HG03159 (cell line): ENCODE results near the gene CNOT3.
A peak's percentile ranks its signal among the peaks of the same experiment; 100 is the strongest.

Experiments
- ATAC-seq: cut with Tn5 transposase; IDR thresholded peaks from one replicate; pipeline ENCODE4 v1.9.1; 2021; ENCODE audit warnings: mild to moderate bottlenecking, moderate library complexity; ENCODE audit not compliant: unreplicated experiment

Gene CNOT3

GRCh38 chr19:54115109-54116063, 22.2 kb upstream of the CNOT3 start, which contains the start of the genes PRPF31 and TFPT:
TSS of gene PRPF31 (plus strand) at chr19:54115754. CDS start at chr19:54118279, 2,525 bp downstream.
TSS of gene TFPT (minus strand) at chr19:54115657. CDS start at chr19:54115269, 388 bp downstream.
- peak; percentile 78 for ATAC-seq

DNA sequence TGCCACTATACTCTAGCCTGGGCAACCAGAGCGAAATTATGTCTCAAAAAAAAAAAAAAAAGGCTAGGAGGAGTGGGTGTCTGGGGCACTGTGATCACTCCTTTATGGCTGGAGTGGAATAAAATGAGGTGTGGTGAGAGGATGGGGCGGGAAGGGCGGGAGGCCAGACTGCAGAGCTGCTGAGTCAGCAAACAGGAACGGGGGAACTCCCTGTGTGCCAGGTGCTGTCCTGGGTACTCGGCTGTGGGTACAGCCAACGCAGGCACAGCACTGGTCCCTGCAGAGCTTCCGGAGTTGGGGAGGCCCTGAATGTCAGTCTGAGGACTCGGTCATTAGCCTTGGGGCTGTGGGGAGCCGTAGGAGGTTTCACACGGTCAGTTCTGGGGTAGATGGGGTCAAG, 16.3 kb upstream of the CNOT3 start:
- ATAC-seq, result no peak

GRCh38 chr19:54123682-54124081, 13.9 kb upstream of the CNOT3 start:
- ATAC-seq, result no peak

DNA sequence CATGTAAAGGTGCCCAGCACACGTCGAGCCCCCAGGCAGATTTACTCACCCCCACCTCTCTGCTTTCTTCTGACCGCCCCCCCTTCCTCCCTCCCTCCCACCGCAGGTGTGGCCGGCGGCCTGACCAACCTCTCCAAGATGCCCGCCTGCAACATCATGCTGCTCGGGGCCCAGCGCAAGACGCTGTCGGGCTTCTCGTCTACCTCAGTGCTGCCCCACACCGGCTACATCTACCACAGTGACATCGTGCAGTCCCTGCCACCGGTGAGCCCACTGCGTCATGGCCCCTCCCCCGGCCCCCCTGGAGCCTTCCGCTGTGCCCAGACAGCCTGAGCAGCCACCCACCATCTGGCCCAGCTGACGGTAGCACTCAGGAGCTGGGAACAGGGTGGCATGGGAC, 13.2 kb upstream of the CNOT3 start:
- no peak for ATAC-seq

GRCh38 chr19:54125713-54126112, 11.8 kb upstream of the CNOT3 start:
- no peak for ATAC-seq

DNA sequence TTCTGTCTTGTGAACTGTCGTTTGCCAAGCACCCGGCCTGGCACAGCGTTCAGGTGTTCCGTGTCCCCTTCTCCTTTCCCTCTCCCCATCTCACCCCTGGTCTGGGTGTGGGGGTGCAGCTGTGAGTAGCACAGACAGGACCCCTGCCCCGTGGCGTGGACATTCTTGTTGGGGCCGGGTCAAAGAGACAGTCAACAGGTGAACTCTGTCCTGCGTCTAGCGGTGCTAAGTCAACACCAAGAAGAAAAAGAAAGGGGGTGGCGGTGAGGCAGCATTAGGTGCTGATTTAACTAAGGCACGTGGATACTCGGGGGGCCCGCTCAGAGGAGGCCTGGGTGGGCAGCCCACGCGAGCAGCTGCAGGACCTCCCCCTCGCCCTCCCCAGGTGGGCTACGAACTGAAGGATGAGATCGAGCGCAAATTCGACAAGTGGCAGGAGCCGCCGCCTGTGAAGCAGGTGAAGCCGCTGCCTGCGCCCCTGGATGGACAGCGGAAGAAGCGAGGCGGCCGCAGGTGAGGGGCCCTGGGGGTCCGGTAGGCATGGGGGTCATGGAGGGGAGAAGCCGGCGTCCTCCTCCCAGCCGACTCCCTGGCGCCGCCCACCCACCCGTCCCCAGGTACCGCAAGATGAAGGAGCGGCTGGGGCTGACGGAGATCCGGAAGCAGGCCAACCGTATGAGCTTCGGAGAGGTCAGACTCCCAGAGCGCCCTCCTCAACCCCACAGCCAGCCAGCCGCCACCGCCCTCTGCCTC, 9.7 kb upstream of the CNOT3 start:
- ATAC-seq, result no peak

GRCh38 chr19:54128441-54128725, 9.2 kb upstream of the CNOT3 start:
- no peak for ATAC-seq

DNA sequence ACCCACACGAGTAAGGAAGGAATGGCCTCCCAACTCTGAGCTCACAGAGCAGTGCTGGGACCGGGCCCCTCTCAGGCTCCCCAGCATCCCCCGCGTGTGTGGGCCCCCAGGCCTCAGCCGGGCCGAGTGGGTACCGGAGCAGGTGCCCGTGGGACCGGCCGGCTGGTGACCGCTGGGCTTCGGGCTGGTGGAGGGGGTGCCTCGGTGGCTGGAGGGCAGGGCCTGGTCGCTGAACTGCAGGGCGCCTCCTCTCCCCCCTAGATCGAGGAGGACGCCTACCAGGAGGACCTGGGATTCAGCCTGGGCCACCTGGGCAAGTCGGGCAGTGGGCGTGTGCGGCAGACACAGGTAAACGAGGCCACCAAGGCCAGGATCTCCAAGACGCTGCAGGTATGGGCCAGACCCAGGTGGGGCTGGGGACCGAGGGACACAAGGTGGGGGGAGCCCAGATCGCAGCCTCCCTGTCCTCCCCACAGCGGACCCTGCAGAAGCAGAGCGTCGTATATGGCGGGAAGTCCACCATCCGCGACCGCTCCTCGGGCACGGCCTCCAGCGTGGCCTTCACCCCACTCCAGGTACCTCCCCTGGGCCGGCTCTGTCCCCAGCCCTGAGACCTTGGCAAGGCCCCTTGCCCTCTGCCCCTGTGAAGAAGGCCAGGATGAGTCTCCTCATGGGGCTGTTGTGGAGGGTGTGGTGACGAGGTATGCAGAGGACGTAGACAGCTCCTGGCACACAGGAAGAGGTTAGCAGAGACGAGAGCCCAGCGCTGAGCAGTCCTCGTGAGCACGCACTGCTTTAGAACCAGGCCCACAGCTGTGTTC, 8.6 kb upstream of the CNOT3 start:
- ATAC-seq, result no peak

GRCh38 chr19:54129617-54129996, 8.0 kb upstream of the CNOT3 start:
- no peak for ATAC-seq

DNA sequence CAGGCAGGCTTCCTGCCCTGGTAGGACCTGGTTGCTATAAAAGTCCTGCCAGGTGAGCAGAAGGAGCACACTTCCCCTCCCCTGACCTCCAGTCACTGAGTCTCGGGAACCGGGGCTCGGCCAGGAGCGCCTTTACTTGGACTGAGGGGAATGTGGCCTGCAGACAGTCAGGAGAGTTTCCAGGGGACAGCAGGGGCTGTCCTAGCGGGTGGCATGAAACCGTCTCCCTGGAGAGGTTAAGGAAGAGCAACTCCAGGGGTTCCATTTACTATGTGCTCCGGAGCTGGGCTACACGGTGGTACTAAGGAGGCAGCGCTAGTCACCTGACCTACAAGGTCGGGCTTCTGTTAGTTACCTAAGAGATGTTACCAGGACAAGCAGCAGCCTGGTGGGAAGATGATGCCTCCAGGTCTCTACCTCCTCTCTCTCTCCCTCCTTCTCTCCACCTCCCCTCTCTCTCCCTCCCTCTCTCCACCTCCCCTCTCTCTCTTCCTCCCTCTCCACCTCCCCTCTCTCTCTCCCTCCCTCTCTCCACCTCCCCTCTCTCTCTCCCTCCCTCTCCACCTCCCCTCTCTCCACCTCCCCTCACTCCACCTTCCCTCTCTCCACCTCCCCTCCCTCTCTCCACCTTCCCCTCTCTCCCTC, 4.1 kb upstream of the CNOT3 start:
- no peak for ATAC-seq

DNA sequence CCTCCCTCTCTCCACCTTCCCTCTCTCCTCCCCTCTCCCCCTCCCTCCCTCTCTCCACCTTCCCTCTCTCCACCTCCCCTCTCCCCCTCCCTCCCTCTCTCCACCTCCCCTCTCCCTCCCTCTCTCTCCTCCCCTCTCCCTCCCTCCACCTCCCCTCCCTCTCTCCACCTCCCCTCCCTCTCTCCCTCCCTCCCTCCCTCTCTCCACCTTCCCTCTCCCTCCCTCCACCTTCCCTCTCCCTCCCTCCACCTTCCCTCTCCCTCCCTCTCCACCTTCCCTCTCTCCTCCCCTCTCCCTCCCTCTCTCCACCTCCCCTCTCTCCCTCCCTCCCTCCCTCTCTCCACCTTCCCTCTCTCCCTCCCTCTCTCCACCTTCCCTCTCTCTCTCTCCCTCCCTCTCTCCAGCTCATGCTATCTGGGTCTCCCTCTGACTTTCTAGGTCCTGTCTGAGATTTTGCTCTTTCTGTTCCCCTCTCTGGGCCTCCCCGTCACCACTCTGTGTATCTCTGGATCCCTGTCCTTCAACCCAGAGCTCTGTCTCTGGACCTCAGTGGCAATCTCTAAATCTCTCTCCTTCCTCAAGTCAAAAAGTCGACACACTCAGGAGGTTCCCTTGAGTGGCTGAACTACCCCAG, 3.5 kb upstream of the CNOT3 start:
- no peak for ATAC-seq

GRCh38 chr19:54136086-54136863, 1.3 kb upstream of the CNOT3 start:
- no peak for ATAC-seq

DNA sequence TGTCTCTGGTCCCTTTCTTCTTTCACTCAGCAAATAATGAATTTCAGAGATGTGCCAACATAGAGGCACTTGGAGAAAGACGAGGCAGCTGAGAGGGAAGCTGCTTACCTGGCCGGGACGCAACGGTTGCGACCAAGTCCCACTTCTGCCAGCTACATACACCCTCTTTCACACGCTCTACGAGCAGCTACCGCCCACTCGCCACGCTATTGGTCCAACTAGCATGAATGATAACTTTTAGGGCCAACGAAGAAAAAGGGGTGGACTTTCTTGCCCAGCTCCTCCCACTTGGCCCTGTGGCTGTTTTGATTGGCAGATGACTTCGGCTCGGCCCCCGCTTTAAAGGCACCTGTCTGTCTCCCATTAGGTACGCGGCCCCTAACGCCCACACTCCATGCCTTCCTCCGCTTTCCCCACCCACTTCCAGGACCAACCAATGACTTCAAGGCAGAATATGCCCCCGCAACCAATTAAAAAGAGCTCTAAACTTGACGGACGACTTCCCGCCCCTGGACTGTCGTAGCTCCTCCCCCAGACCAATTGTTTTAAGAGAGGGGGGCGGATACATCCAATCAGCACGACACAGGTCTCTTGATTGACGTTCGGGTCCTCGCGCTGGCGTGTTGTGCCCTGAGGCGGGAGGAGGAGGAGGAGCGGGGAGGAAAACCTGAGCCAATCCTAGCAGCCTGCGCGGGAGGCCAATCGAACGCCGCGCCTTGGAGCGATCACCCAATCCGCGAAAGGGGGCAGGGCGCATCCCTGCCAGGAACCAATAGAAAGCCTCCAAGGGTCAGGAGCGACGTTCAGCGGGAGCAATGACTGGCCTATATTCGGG, 481 bp upstream of the CNOT3 start:
- peak; percentile 79 for ATAC-seq

DNA sequence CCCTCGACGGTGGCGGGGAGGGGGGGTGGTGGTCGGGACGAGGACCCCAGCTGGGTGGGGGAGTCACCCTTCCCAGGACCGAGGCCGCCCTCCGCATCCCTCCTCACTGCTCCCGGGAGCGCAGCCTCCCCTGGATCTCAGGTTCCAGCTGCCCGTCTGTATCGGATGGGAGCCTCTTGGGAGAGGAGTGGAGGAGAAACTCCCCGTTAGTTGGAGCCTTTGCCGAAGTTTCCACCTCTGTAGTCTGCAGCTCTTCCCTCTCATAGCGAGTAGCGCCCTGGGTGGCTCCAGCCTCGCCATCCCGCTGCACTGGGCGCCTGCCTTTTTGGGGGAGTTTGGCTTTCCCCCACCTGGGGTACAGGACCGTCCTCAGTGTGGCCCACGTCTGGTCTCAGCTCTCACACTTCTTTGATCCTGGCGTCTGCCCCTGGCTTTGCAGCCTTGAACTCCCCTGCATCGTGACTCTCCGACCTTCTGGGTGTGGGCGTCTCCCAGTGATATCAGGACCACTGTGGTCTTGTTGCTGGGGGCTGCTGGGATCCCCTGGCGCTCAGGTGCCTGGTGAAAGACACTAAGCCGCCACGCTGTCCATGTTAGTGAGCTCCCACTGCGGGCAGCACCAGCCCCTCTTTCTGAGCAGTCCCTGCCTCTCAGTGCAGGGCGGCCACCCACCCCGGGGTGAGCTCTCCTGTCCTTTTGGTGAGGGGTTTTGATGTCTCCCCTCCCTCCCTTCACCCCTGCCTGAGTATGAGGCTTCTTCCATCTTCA, 1.1 kb downstream of the CNOT3 start:
- ATAC-seq, result no peak

GRCh38 chr19:54141356-54141755, 3.8 kb downstream of the CNOT3 start:
- no peak for ATAC-seq

DNA sequence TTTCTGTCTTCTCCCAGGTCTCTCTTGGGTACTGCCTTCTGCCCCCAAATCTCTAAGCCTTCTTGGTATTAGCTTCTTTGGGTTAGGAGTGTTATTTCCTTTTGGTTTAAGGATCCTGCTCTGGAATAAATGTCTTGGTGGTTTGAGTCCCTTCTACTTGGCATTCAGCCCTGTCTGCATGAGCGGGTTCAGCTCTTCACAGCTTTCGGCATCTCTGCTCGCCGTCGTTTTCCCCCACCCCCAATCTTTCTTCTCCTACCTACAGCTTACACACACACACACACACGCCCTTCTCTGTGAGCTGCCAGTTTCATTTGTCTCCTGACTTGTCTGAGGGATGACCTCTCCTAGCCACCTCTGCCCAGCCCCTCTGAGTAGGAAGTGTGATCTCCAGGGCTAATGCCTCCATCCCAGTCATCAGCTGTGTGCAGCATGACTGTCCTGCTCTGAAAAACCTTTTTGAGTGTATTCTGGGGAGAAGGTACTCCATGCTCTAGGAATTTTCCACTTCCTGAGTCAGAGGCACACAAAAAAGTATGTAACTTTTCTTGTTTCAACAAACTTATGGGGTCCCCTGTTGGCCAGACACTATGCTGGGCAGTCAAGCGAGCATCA, 4.7 kb downstream of the CNOT3 start:
- ATAC-seq, result no peak

GRCh38 chr19:54145541-54146158, 8.1 kb downstream of the CNOT3 start:
- ATAC-seq, result no peak
